PC-9 (cell line): ENCODE measurements around the gene ARHGAP42.

Experiments
- EZH2 ChIP-seq: fragments of 200-600 bp; sonication (generic); IDR thresholded peaks from 2 replicates; pipeline ENCODE4 v1.8.0; 2017; ENCODE audit warnings: antibody characterized with exemption, low read depth
- TF ChIP-seq, protein P1 (sequence below): fragments of 200-600 bp; sonication (generic); conservative IDR thresholded peaks from 2 replicates; pipeline ENCODE4 v1.6.1; 2017; ENCODE audit warnings: mixed run types, antibody characterized with exemption, mild to moderate bottlenecking, moderate library complexity

DNA sequence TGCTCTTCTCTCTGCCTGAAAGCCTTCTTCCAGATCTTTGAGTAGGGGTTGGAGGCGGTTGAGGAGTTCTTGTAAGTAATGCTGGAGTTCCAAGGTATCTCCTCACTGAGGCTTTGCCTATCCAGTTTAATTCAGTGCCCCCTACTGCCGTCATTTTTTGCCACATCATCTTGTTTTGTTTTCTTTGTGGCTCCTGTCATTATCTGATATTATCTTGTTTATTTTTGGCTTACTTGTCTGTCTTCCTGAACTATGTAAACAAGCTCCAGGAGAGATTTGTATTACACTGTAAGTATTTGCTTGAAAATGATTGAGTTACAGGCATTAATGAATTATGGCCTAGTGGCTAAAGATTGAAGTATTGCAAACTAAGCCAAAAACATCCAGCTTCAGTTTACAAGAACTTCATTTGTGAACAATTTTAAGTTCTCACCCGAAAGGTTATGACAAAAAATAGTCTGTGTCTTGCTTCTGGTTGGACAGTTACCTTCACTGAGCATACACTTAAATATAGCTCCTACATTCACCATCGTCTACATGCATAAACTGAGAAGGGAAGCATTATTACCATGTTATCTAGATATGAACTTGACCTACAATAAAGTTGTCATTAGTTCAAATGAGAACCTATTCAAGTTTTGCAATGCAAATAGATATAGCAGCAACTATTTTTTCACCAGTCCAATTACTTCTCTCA is 154.8 kb downstream of the ARHGAP42 start:
- no peak for TF ChIP-seq EZH2
- TF ChIP-seq, protein P1, sequence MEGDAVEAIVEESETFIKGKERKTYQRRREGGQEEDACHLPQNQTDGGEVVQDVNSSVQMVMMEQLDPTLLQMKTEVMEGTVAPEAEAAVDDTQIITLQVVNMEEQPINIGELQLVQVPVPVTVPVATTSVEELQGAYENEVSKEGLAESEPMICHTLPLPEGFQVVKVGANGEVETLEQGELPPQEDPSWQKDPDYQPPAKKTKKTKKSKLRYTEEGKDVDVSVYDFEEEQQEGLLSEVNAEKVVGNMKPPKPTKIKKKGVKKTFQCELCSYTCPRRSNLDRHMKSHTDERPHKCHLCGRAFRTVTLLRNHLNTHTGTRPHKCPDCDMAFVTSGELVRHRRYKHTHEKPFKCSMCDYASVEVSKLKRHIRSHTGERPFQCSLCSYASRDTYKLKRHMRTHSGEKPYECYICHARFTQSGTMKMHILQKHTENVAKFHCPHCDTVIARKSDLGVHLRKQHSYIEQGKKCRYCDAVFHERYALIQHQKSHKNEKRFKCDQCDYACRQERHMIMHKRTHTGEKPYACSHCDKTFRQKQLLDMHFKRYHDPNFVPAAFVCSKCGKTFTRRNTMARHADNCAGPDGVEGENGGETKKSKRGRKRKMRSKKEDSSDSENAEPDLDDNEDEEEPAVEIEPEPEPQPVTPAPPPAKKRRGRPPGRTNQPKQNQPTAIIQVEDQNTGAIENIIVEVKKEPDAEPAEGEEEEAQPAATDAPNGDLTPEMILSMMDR: 0 out of 2 replicates have a peak, but pooled peaks have one; percentile 18
